ENCODE data around the gene HES4. TPM values are rescaled to one million over a fixed set of nuclear protein-coding genes. Genes with fewer than 3 reads are reported as not detected.

Gene HES4
- polyA plus RNA-seq (2013), result 1.3 TPM

- Histone ChIP-seq H3K27me3 (replicated peaks in 2 of 5; ENCODE audit: control insufficient read depth in 4 of 5, insufficient read depth in 5 of 5, low read length in 4 of 5) (peaks cover 0 to 83% (median 14%) of the 10 kb centered on the region in 5 experiments), H3K4me1 (ENCODE audit: control extremely low read depth in 1 of 4, control insufficient read depth in 4 of 4, insufficient read depth in 4 of 4, low read length in 3 of 4) (peaks cover 0 to 56% (median 54%) of the 10 kb centered on the region in 4 experiments), H3K27ac (ENCODE audit: insufficient read depth in 1 of 2, low read depth in 1 of 2, low read length in 2 of 2, poor library complexity in 1 of 2, severe bottlenecking in 2 of 2) (peak within 1 kb of the TSS in 1 of 2 experiments; percentile 49), H3K9me3 (ENCODE audit: control extremely low read depth in 1 of 5, control insufficient read depth in 4 of 5, insufficient read depth in 2 of 5, low read depth in 1 of 5, low read length in 4 of 5) (no peaks in the 10 kb centered on the region), H3K36me3 (ENCODE audit: control insufficient read depth in 4 of 4, insufficient read depth in 4 of 4, low read length in 3 of 4) (no peaks in the 10 kb centered on the region), H3K4me3 (ENCODE audit: control insufficient read depth in 1 of 7, extremely low read depth in 1 of 7, insufficient read depth in 4 of 7, low read depth in 2 of 7, low read length in 6 of 7) (peak within 1 kb of the TSS in 6 of 7 experiments; percentile 34 to 66 (median 56))
- POLR2A ChIA-PET, result no interaction called here
- CTCF ChIA-PET, result interaction anchor here (0.7 to 1.3 kb wide), 2 partner anchors 15 to 19 kb away, joined by 3 to 4 read pairs; no protein-coding TSS in a partner anchor
- 1% methylated on average over 70 of the region's 95 CpGs for WGBS (ENCODE audit: insufficient coverage)
- peak in 2 of 3 donors; percentile 74 to 79 for DNase-seq
These were observed at the start of gene HES4 for GRCh38 chr1:999725-1000356. Gene HES4, minus strand, starts transcription at chr1:1000097. Its CDS starts 124 bp downstream, at chr1:999973.

DNA sequence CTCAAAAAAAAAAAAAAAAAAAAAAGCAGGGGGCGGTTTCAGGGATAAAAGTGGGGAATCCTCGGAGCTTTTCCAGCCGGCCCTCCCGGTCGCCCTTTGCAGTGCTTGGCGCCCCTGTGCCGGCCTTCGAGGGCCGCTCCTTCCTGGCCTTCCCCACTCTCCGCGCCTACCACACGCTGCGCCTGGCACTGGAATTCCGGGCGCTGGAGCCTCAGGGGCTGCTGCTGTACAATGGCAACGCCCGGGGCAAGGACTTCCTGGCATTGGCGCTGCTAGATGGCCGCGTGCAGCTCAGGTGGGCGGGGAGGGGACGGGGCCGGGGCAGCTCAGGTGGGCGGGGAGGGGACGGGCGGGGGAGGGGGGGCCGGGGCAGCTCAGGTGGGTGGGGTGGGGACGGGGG, 48.9 kb upstream of the HES4 start:
- CTCF ChIA-PET, result no interaction called here
- no peak overlapping the region for H3K4me3 ChIP-seq (ENCODE audit: control insufficient read depth in 1 of 7, extremely low read depth in 1 of 7, insufficient read depth in 4 of 7, low read depth in 2 of 7, low read length in 6 of 7)

GRCh38 chr1:1047963-1048362, 48.1 kb upstream of the HES4 start:
- Histone ChIP-seq H3K27ac (ENCODE audit: insufficient read depth in 1 of 2, low read depth in 1 of 2, low read length in 2 of 2, poor library complexity in 1 of 2, severe bottlenecking in 2 of 2) (no peak overlapping the region), H3K4me1 (ENCODE audit: control extremely low read depth in 1 of 4, control insufficient read depth in 4 of 4, insufficient read depth in 4 of 4, low read length in 3 of 4) (no peaks in the 10 kb centered on the region), H3K36me3 (ENCODE audit: control insufficient read depth in 4 of 4, insufficient read depth in 4 of 4, low read length in 3 of 4) (no peaks in the 10 kb centered on the region), H3K27me3 (replicated peaks in 2 of 5; ENCODE audit: control insufficient read depth in 4 of 5, insufficient read depth in 5 of 5, low read length in 4 of 5) (no peaks in the 10 kb centered on the region), H3K4me3 (ENCODE audit: control insufficient read depth in 1 of 7, extremely low read depth in 1 of 7, insufficient read depth in 4 of 7, low read depth in 2 of 7, low read length in 6 of 7) (no peak overlapping the region), H3K9me3 (ENCODE audit: control extremely low read depth in 1 of 5, control insufficient read depth in 4 of 5, insufficient read depth in 2 of 5, low read depth in 1 of 5, low read length in 4 of 5) (no peaks in the 10 kb centered on the region)
- POLR2A ChIA-PET, result no interaction called here
- no peak for DNase-seq
- CTCF ChIA-PET, result no interaction called here
- 93% methylated on average over 10 of the region's 25 CpGs for WGBS (ENCODE audit: insufficient coverage)

More for the DNA sequence above, 48.9 kb upstream of the HES4 start:
- Histone ChIP-seq H3K27ac (ENCODE audit: insufficient read depth in 1 of 2, low read depth in 1 of 2, low read length in 2 of 2, poor library complexity in 1 of 2, severe bottlenecking in 2 of 2) (no peak overlapping the region), H3K36me3 (ENCODE audit: control insufficient read depth in 4 of 4, insufficient read depth in 4 of 4, low read length in 3 of 4) (no peaks in the 10 kb centered on the region), H3K4me1 (ENCODE audit: control extremely low read depth in 1 of 4, control insufficient read depth in 4 of 4, insufficient read depth in 4 of 4, low read length in 3 of 4) (no peaks in the 10 kb centered on the region), H3K9me3 (ENCODE audit: control extremely low read depth in 1 of 5, control insufficient read depth in 4 of 5, insufficient read depth in 2 of 5, low read depth in 1 of 5, low read length in 4 of 5) (no peaks in the 10 kb centered on the region), H3K27me3 (replicated peaks in 2 of 5; ENCODE audit: control insufficient read depth in 4 of 5, insufficient read depth in 5 of 5, low read length in 4 of 5) (no peaks in the 10 kb centered on the region)
- DNase-seq, result no peak
- POLR2A ChIA-PET, result no interaction called here
- 98% methylated on average over 11 of the region's 28 CpGs for WGBS (ENCODE audit: insufficient coverage)

- H3K27ac ChIP-seq (ENCODE audit: insufficient read depth in 1 of 2, low read depth in 1 of 2, low read length in 2 of 2, poor library complexity in 1 of 2, severe bottlenecking in 2 of 2), result no peak overlapping the region
- H3K27me3 ChIP-seq (replicated peaks in 2 of 5; ENCODE audit: control insufficient read depth in 4 of 5, insufficient read depth in 5 of 5, low read length in 4 of 5), result no peaks in the 10 kb centered on the region
- DNase-seq, result no peak
- CTCF ChIA-PET, result no interaction called here
- no peaks in the 10 kb centered on the region for H3K36me3 ChIP-seq (ENCODE audit: control insufficient read depth in 4 of 4, insufficient read depth in 4 of 4, low read length in 3 of 4)
- POLR2A ChIA-PET, result no interaction called here
- WGBS (ENCODE audit: insufficient coverage), result 94% methylated on average over 17 of the region's 19 CpGs
- H3K9me3 ChIP-seq (ENCODE audit: control extremely low read depth in 1 of 5, control insufficient read depth in 4 of 5, insufficient read depth in 2 of 5, low read depth in 1 of 5, low read length in 4 of 5), result peaks cover 0 to 3% (median 0%) of the 10 kb centered on the region in 5 experiments
- H3K4me3 ChIP-seq (ENCODE audit: control insufficient read depth in 1 of 7, extremely low read depth in 1 of 7, insufficient read depth in 4 of 7, low read depth in 2 of 7, low read length in 6 of 7), result no peak overlapping the region
- no peaks in the 10 kb centered on the region for H3K4me1 ChIP-seq (ENCODE audit: control extremely low read depth in 1 of 4, control insufficient read depth in 4 of 4, insufficient read depth in 4 of 4, low read length in 3 of 4)
These were observed 47.5 kb upstream of the HES4 start for GRCh38 chr1:1047407-1047806.

DNA sequence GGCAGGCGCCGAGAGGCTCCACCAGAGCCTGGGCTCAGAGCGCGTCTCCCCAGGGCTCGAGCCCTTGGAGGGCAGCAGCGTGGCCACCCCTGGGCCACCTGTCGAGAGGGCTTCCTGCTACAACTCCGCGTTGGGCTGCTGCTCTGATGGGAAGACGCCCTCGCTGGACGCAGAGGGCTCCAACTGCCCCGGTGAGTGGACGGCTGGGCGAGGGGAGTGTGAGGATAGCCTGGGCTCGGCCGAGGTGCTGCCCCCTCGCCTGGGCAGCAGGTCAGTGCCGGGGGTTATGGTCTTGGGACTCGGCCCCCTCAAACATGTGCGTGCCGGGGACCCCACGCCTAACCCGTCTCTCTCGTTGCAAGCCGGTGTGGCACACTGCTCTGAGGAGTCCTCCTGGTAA, 46.9 kb upstream of the HES4 start:
- ChIA-PET CTCF (no interaction called here), POLR2A (no interaction called here)
- H3K27me3 ChIP-seq (replicated peaks in 2 of 5; ENCODE audit: control insufficient read depth in 4 of 5, insufficient read depth in 5 of 5, low read length in 4 of 5), result no peaks in the 10 kb centered on the region
- 95% methylated on average over 26 of the region's 26 CpGs for WGBS (ENCODE audit: insufficient coverage)
- H3K27ac ChIP-seq (ENCODE audit: insufficient read depth in 1 of 2, low read depth in 1 of 2, low read length in 2 of 2, poor library complexity in 1 of 2, severe bottlenecking in 2 of 2), result no peak overlapping the region
- no peak for DNase-seq
- no peaks in the 10 kb centered on the region for H3K4me1 ChIP-seq (ENCODE audit: control extremely low read depth in 1 of 4, control insufficient read depth in 4 of 4, insufficient read depth in 4 of 4, low read length in 3 of 4)
- H3K9me3 ChIP-seq (ENCODE audit: control extremely low read depth in 1 of 5, control insufficient read depth in 4 of 5, insufficient read depth in 2 of 5, low read depth in 1 of 5, low read length in 4 of 5), result peaks cover 0 to 3% (median 0%) of the 10 kb centered on the region in 5 experiments
- no peak overlapping the region for H3K4me3 ChIP-seq (ENCODE audit: control insufficient read depth in 1 of 7, extremely low read depth in 1 of 7, insufficient read depth in 4 of 7, low read depth in 2 of 7, low read length in 6 of 7)
- H3K36me3 ChIP-seq (ENCODE audit: control insufficient read depth in 4 of 4, insufficient read depth in 4 of 4, low read length in 3 of 4), result no peaks in the 10 kb centered on the region

GRCh38 chr1:1046243-1046642, 46.3 kb upstream of the HES4 start:
- H3K36me3 ChIP-seq (ENCODE audit: control insufficient read depth in 4 of 4, insufficient read depth in 4 of 4, low read length in 3 of 4), result no peaks in the 10 kb centered on the region
- CTCF ChIA-PET, result no interaction called here
- peaks cover 0 to under 1% (median 0%) of the 10 kb centered on the region in 4 experiments for H3K4me1 ChIP-seq (ENCODE audit: control extremely low read depth in 1 of 4, control insufficient read depth in 4 of 4, insufficient read depth in 4 of 4, low read length in 3 of 4)
- WGBS (ENCODE audit: insufficient coverage), result 98% methylated on average over 10 of the region's 20 CpGs
- POLR2A ChIA-PET, result no interaction called here
- peaks cover 0 to 3% (median 0%) of the 10 kb centered on the region in 5 experiments for H3K9me3 ChIP-seq (ENCODE audit: control extremely low read depth in 1 of 5, control insufficient read depth in 4 of 5, insufficient read depth in 2 of 5, low read depth in 1 of 5, low read length in 4 of 5)
- H3K27me3 ChIP-seq (replicated peaks in 2 of 5; ENCODE audit: control insufficient read depth in 4 of 5, insufficient read depth in 5 of 5, low read length in 4 of 5), result no peaks in the 10 kb centered on the region
- DNase-seq, result no peak
- H3K4me3 ChIP-seq (ENCODE audit: control insufficient read depth in 1 of 7, extremely low read depth in 1 of 7, insufficient read depth in 4 of 7, low read depth in 2 of 7, low read length in 6 of 7), result no peak overlapping the region
- no peak overlapping the region for H3K27ac ChIP-seq (ENCODE audit: insufficient read depth in 1 of 2, low read depth in 1 of 2, low read length in 2 of 2, poor library complexity in 1 of 2, severe bottlenecking in 2 of 2)

GRCh38 chr1:1045129-1045528, 45.2 kb upstream of the HES4 start:
- no peak overlapping the region for H3K27ac ChIP-seq (ENCODE audit: insufficient read depth in 1 of 2, low read depth in 1 of 2, low read length in 2 of 2, poor library complexity in 1 of 2, severe bottlenecking in 2 of 2)
- 94% methylated on average over 22 of the region's 23 CpGs for WGBS (ENCODE audit: insufficient coverage)
- peaks cover 0 to 5% (median 4%) of the 10 kb centered on the region in 5 experiments for H3K27me3 ChIP-seq (replicated peaks in 2 of 5; ENCODE audit: control insufficient read depth in 4 of 5, insufficient read depth in 5 of 5, low read length in 4 of 5)
- peaks cover 0 to 3% (median 0%) of the 10 kb centered on the region in 5 experiments for H3K9me3 ChIP-seq (ENCODE audit: control extremely low read depth in 1 of 5, control insufficient read depth in 4 of 5, insufficient read depth in 2 of 5, low read depth in 1 of 5, low read length in 4 of 5)
- H3K4me1 ChIP-seq (ENCODE audit: control extremely low read depth in 1 of 4, control insufficient read depth in 4 of 4, insufficient read depth in 4 of 4, low read length in 3 of 4), result peaks cover 0 to 8% (median 5%) of the 10 kb centered on the region in 4 experiments
- no peak for DNase-seq
- no peaks in the 10 kb centered on the region for H3K36me3 ChIP-seq (ENCODE audit: control insufficient read depth in 4 of 4, insufficient read depth in 4 of 4, low read length in 3 of 4)
- ChIA-PET POLR2A (no interaction called here), CTCF (interaction anchor here (0.7 to 1.5 kb wide), 3 partner anchors 10 to 19 kb away, joined by 3 to 7 read pairs (median 5); no protein-coding TSS in a partner anchor)
- no peak overlapping the region for H3K4me3 ChIP-seq (ENCODE audit: control insufficient read depth in 1 of 7, extremely low read depth in 1 of 7, insufficient read depth in 4 of 7, low read depth in 2 of 7, low read length in 6 of 7)
